B cell (primary cell): Measurements from ENCODE around the gene CCDC177. TPM values are rescaled to one million over a fixed set of nuclear protein-coding genes. Genes with fewer than 3 reads are reported as not detected.

Experiments used
- ATAC-seq: fragments of 200-7000 bp; cut with Tn5 transposase; one replicate; pipeline ENCODE4 v1.10.0; 2021; ENCODE audit warnings: low read depth, mild to moderate bottlenecking, moderate number of reproducible peaks, moderate library complexity
- CTCF ChIA-PET: fragments of 350-600 bp; sonication (Branson Sonifier 250); formaldehyde crosslinking; loops from one replicate; lab custom pipeline; 2021; ENCODE audit warnings: antibody characterized with exemption, inconsistent platforms; lab: Charles Lee
- POLR2A ChIA-PET: fragments of 350-600 bp; sonication (Branson Sonifier 250); formaldehyde crosslinking; loops from one replicate; lab custom pipeline; 2021; ENCODE audit warnings: antibody characterized with exemption; lab: Charles Lee
- DNase-seq: peaks from one replicate; pipeline ENCODE4 v3.0.0; 2013
- H2AFZ ChIP-seq: 2 replicates; pipeline ENCODE4 v1.6.1; 2012; ENCODE audit warnings: mild to moderate bottlenecking, low read depth, low read length; ENCODE audit not compliant: insufficient read depth, poor library complexity, severe bottlenecking
- H3K27ac ChIP-seq, 2 donors: 1 replicate in 1 of 2; 2 replicates in 1 of 2; pipeline ENCODE4 v1.5.1; 2012 to 2013; ENCODE audit warnings: low read length in 2 of 2, mild to moderate bottlenecking in 2 of 2, moderate library complexity in 1 of 2
- H3K27me3 ChIP-seq, 4 experiments: fragments of 200-600 bp in 1 of 4; sonication (generic) in 1 of 4; replicated peaks in 1 of 4; 1 replicate in 2 of 4; 2 replicates in 2 of 4; pipeline versions ENCODE4 v1.6.1 to v1.7.0; 2013 to 2016; ENCODE audit warnings: low read length in 3 of 4, mild to moderate bottlenecking in 2 of 4, mixed read lengths in 1 of 4, moderate library complexity in 1 of 4; ENCODE audit not compliant: insufficient read depth in 4 of 4, control insufficient read depth in 3 of 4; ENCODE audit errors: control extremely low read depth in 1 of 4
- H3K36me3 ChIP-seq, 2 experiments: replicated peaks in 1 of 2; 1 replicate in 1 of 2; 2 replicates in 1 of 2; pipeline versions ENCODE4 v1.6.1 to v1.7.1; 2013; ENCODE audit warnings: low read length in 1 of 2; ENCODE audit not compliant: insufficient read depth in 2 of 2, control insufficient read depth in 1 of 2; ENCODE audit errors: control extremely low read depth in 1 of 2, extremely low read depth in 1 of 2
- H3K4me1 ChIP-seq, 2 donors: fragments of 200-600 bp in 1 of 2; sonication (generic) in 1 of 2; 1 replicate in 1 of 2; 2 replicates in 1 of 2; pipeline versions ENCODE4 v1.5.1 to v1.6.1; 2013 to 2017; ENCODE audit warnings: low read length in 2 of 2; ENCODE audit not compliant: control insufficient read depth in 2 of 2, insufficient read depth in 2 of 2
- H3K4me2 ChIP-seq: replicated peaks from 2 replicates; pipeline ENCODE3; 2012; ENCODE audit warnings: mild to moderate bottlenecking, low read depth, low read length; ENCODE audit not compliant: poor library complexity, severe bottlenecking
- H3K4me3 ChIP-seq, 5 experiments: fragments of 200-600 bp in 1 of 5; sonication (generic) in 1 of 5; 1 replicate in 3 of 5; 2 replicates in 2 of 5; pipeline versions ENCODE4 v1.5.1 to v1.7.0; 2011 to 2016; ENCODE audit warnings: low read length in 4 of 5, mild to moderate bottlenecking in 4 of 5, low read depth in 2 of 5, control low read depth in 1 of 5, moderate library complexity in 1 of 5; ENCODE audit not compliant: insufficient read depth in 1 of 5; ENCODE audit errors: control extremely low read depth in 1 of 5, extremely low read depth in 1 of 5
- H3K79me2 ChIP-seq: fragments of 200-600 bp; sonication (generic); one replicate; pipeline ENCODE4 v1.6.0; 2016; ENCODE audit warnings: low read length; ENCODE audit not compliant: control insufficient read depth, insufficient read depth
- H3K9ac ChIP-seq: fragments of 200-600 bp; sonication (generic); 2 replicates; pipeline ENCODE4 v1.6.1; 2017; ENCODE audit warnings: mild to moderate bottlenecking, low read length, moderate library complexity
- H3K9me3 ChIP-seq, 3 donors: one replicate each; pipeline versions ENCODE4 v1.6.1 to v1.7.1; 2013; ENCODE audit warnings: low read length in 2 of 3; ENCODE audit not compliant: control insufficient read depth in 2 of 3, insufficient read depth in 1 of 3; ENCODE audit errors: control extremely low read depth in 1 of 3
- H4K20me1 ChIP-seq: 2 replicates; pipeline ENCODE4 v1.6.0; 2012; ENCODE audit warnings: mild to moderate bottlenecking, low read length; ENCODE audit not compliant: insufficient read depth, control insufficient read depth, poor library complexity, severe bottlenecking
- H3K27ac Mint-ChIP-seq: one replicate; pipeline ENCODE4 v1.8.0; 2021; ENCODE audit warnings: mixed read lengths
- H3K27me3 Mint-ChIP-seq: one replicate; pipeline ENCODE4 v1.8.0; 2021; ENCODE audit warnings: mixed read lengths
- H3K4me1 Mint-ChIP-seq: one replicate; pipeline ENCODE4 v1.8.0; 2021; ENCODE audit warnings: mixed read lengths
- H3K4me3 Mint-ChIP-seq: one replicate; pipeline ENCODE4 v1.8.0; 2021; ENCODE audit warnings: mixed read lengths
- H3K9me3 Mint-ChIP-seq: one replicate; pipeline ENCODE4 v1.8.0; 2022; ENCODE audit warnings: mixed read lengths; ENCODE audit not compliant: insufficient read depth
- CTCF ChIP-seq: fragments of 200-600 bp; IDR thresholded peaks from one replicate; pipeline ENCODE4 v1.8.0; 2022; ENCODE audit warnings: antibody characterized with exemption, mild to moderate bottlenecking
- EZH2 ChIP-seq: IDR thresholded peaks from 2 replicates; pipeline ENCODE4 v1.6.1; 2012; ENCODE audit warnings: borderline replicate concordance, low read depth, mild to moderate bottlenecking, moderate library complexity, low read length; ENCODE audit not compliant: insufficient read depth, poor library complexity, severe bottlenecking
- WGBS: methylation state at CpG from one replicate; pipeline ENCODE4 v1.1.5; 2013; ENCODE audit warnings: missing lambda C conversion rate; ENCODE audit not compliant: insufficient coverage; 5-methylcytosine and 5-hydroxymethylcytosine counted together
- intact Hi-C: fragments of 100-400 bp; cut with micrococcal nuclease; formaldehyde crosslinking; loops from one replicate; pipeline ENCODE4 v1.10.0; 2022
- polyA plus RNA-seq: library from polyadenylated mRNA; depleted of rRNA; stranded (reverse); fragments of >200 nt; gene quantifications from 2 replicates; pipeline ENCODE4 v1.2.3, GENCODE V29; 2012
- total RNA-seq, 2 donors: library from RNA; stranded (reverse); fragments of 120-200 nt in 1 of 2; gene quantifications; 1 replicate in 1 of 2; 2 replicates in 1 of 2; pipeline versions ENCODE4 v1.2.3 to v1.2.4, GENCODE V29; 2013 to 2022

CCDC177 gene
- total and polyA plus RNA-seq, 2 donors (not counting 1 experiment from before 2014, with no cell fraction given) = not detected

GRCh38 chr14:69529563-69529962, 45.1 kb downstream of the CCDC177 start:
- no peaks in the 10 kb centered on the region for H3K9me3 ChIP-seq
- TF ChIP-seq EZH2 (no peak), CTCF (no peak)
- peaks cover 35% of the 10 kb centered on the region for H3K27me3 Mint-ChIP-seq
- no peak overlapping the region for H3K27ac Mint-ChIP-seq
- no peak overlapping the region for H3K27ac ChIP-seq
- H2AFZ ChIP-seq = no peak overlapping the region
- 80% methylated on average over 3 of the region's 3 CpGs for WGBS
- POLR2A ChIA-PET = no interaction called here
- H3K4me2 ChIP-seq = no peak overlapping the region
- no peak overlapping the region for H3K9ac ChIP-seq
- no peak overlapping the region for H3K4me3 Mint-ChIP-seq
- H3K79me2 ChIP-seq = no peaks in the 10 kb centered on the region
- no peaks in the 10 kb centered on the region for H3K4me1 Mint-ChIP-seq
- CTCF ChIA-PET = interaction anchor here (0.9 kb wide), 1 partner anchor 287 kb away, joined by 3 read pairs; no protein-coding TSS in a partner anchor
- peaks cover 0 to 6% (median 1%) of the 10 kb centered on the region in 4 experiments for H3K27me3 ChIP-seq
- no peaks in the 10 kb centered on the region for H3K9me3 Mint-ChIP-seq
- no peaks in the 10 kb centered on the region for H4K20me1 ChIP-seq
- no peaks in the 10 kb centered on the region for H3K36me3 ChIP-seq
- intact Hi-C loops = no loop called here
- H3K4me1 ChIP-seq = no peaks in the 10 kb centered on the region
- no peak overlapping the region for H3K4me3 ChIP-seq
- no peak for DNase-seq
- ATAC-seq = no peak

GRCh38 chr14:69528930-69529329, 45.7 kb downstream of the CCDC177 start:
- no peak for DNase-seq

More at GRCh38 chr14:69528930-69529329, 45.7 kb downstream of the CCDC177 start:
- WGBS = 94% methylated on average over 3 of the region's 5 CpGs
- H3K4me3 Mint-ChIP-seq = no peak overlapping the region
- intact Hi-C loops = no loop called here
- peaks cover 0 to 6% (median 1%) of the 10 kb centered on the region in 4 experiments for H3K27me3 ChIP-seq
- H3K9ac ChIP-seq = no peak overlapping the region
- H3K9me3 Mint-ChIP-seq = no peaks in the 10 kb centered on the region
- no peaks in the 10 kb centered on the region for H3K9me3 ChIP-seq
- H2AFZ ChIP-seq = no peak overlapping the region
- CTCF ChIA-PET = interaction anchor here (0.9 kb wide), 1 partner anchor 286 kb away, joined by 3 read pairs; no protein-coding TSS in a partner anchor
- H3K4me2 ChIP-seq = no peak overlapping the region
- H3K4me1 Mint-ChIP-seq = no peaks in the 10 kb centered on the region
- H3K79me2 ChIP-seq = no peaks in the 10 kb centered on the region
- H3K4me1 ChIP-seq = no peaks in the 10 kb centered on the region
- POLR2A ChIA-PET = no interaction called here
- H3K27me3 Mint-ChIP-seq = peaks cover 37% of the 10 kb centered on the region
- no peak overlapping the region for H3K4me3 ChIP-seq
- no peak overlapping the region for H3K27ac Mint-ChIP-seq
- TF ChIP-seq EZH2 (no peak), CTCF (no peak)
- no peaks in the 10 kb centered on the region for H4K20me1 ChIP-seq
- ATAC-seq = no peak
- no peaks in the 10 kb centered on the region for H3K36me3 ChIP-seq
- H3K27ac ChIP-seq = no peak overlapping the region
